Neural progenitor cell (in vitro differentiated cells): Measurements from ENCODE around the gene TNFRSF19. TPM values are rescaled to one million over a fixed set of nuclear protein-coding genes. Genes with fewer than 3 reads are reported as not detected.

Experiments used
- DNase-seq: peaks from one replicate; pipeline ENCODE4 v3.0.0-alpha.2; 2016; ENCODE audit warnings: low spot score
- H2AFZ ChIP-seq: fragments of 200-600 bp; sonication (generic); replicated peaks from 2 replicates; pipeline ENCODE4 v1.6.1; 2016; ENCODE audit warnings: antibody characterized with exemption
- H3F3A ChIP-seq: fragments of 200-600 bp; sonication (generic); 2 replicates; pipeline ENCODE4 v1.6.1; 2016; ENCODE audit warnings: antibody characterized with exemption, low read depth
- H3K27ac ChIP-seq: fragments of 200-600 bp; sonication (generic); 2 replicates; pipeline ENCODE4 v1.5.1; 2016; ENCODE audit warnings: mild to moderate bottlenecking
- H3K27me3 ChIP-seq: fragments of 200-600 bp; sonication (generic); 2 replicates; pipeline ENCODE4 v1.6.1; 2016; ENCODE audit warnings: mild to moderate bottlenecking, moderate library complexity
- H3K36me3 ChIP-seq: fragments of 200-600 bp; sonication (generic); 2 replicates; pipeline ENCODE4 v1.5.1; 2016
- H3K4me1 ChIP-seq: fragments of 200-600 bp; sonication (generic); 2 replicates; pipeline ENCODE4 v1.6.1; 2016; ENCODE audit warnings: mixed run types
- H3K4me2 ChIP-seq: fragments of 200-600 bp; sonication (generic); 2 replicates; pipeline ENCODE4 v1.6.1; 2016
- H3K4me3 ChIP-seq: fragments of 200-600 bp; sonication (generic); 2 replicates; pipeline ENCODE4 v1.5.1; 2016
- H3K79me2 ChIP-seq: fragments of 200-600 bp; sonication (generic); 2 replicates; pipeline ENCODE4 v1.6.1; 2016; ENCODE audit warnings: low read depth
- H3K9ac ChIP-seq: fragments of 200-600 bp; sonication (generic); 2 replicates; pipeline ENCODE4 v1.6.1; 2016
- H3K9me3 ChIP-seq: fragments of 200-600 bp; sonication (generic); 2 replicates; pipeline ENCODE4 v1.5.1; 2016; ENCODE audit warnings: low read depth
- H4K20me1 ChIP-seq: fragments of 200-600 bp; sonication (generic); 2 replicates; pipeline ENCODE4 v1.6.1; 2016; ENCODE audit warnings: low read depth
- H3K27ac Mint-ChIP-seq: 3 replicates; pipeline ENCODE4 v1.8.0; 2021; ENCODE audit warnings: mixed read lengths
- H3K27me3 Mint-ChIP-seq: 2 replicates; pipeline ENCODE4 v1.8.0; 2022; ENCODE audit warnings: low read depth, mild to moderate bottlenecking, inconsistent platforms, moderate library complexity, mixed read lengths; ENCODE audit not compliant: insufficient read depth
- H3K36me3 Mint-ChIP-seq: 3 replicates; pipeline ENCODE4 v1.8.0; 2021; ENCODE audit warnings: mixed read lengths
- H3K4me1 Mint-ChIP-seq: 3 replicates; pipeline ENCODE4 v1.8.0; 2021; ENCODE audit warnings: mixed read lengths
- H3K4me3 Mint-ChIP-seq: 3 replicates; pipeline ENCODE4 v1.8.0; 2021; ENCODE audit warnings: mild to moderate bottlenecking, moderate library complexity, mixed read lengths
- H3K9me3 Mint-ChIP-seq: 3 replicates; pipeline ENCODE4 v1.8.0; 2020; ENCODE audit warnings: mixed read lengths
- CTCF ChIP-seq: fragments of 200-600 bp; sonication (generic); IDR thresholded peaks from 2 replicates; pipeline ENCODE4 v1.5.1; 2017; ENCODE audit warnings: antibody characterized with exemption, mild to moderate bottlenecking
- EZH2 ChIP-seq: fragments of 200-600 bp; sonication (generic); IDR thresholded peaks from 2 replicates; pipeline ENCODE4 v1.6.1; 2017; ENCODE audit warnings: antibody characterized with exemption, mild to moderate bottlenecking, moderate library complexity
- EZH2phosphoT487 ChIP-seq: fragments of 200-600 bp; sonication (generic); IDR thresholded peaks from 2 replicates; pipeline ENCODE4 v1.6.1; 2017; ENCODE audit warnings: antibody characterized with exemption
- total RNA-seq: library from RNA; depleted of rRNA; stranded (reverse); fragments of >200 nt; gene quantifications from 2 replicates; pipeline ENCODE4 v1.2.3, GENCODE V29; 2015; ENCODE audit warnings: low replicate concordance

The TNFRSF19 gene
- total RNA-seq, 1 donor from 2014 or later, result 31.7 TPM

- peaks cover 12% of the 10 kb centered on the region for H3K4me1 ChIP-seq
- H3K4me3 ChIP-seq, result peak overlapping the region; percentile 26
- peak; percentile 40 for DNase-seq
- no peaks in the 10 kb centered on the region for H3F3A ChIP-seq
- H3K79me2 ChIP-seq, result no peaks in the 10 kb centered on the region
- H4K20me1 ChIP-seq, result no peaks in the 10 kb centered on the region
- H3K27ac ChIP-seq, result no peak overlapping the region
- H3K4me2 ChIP-seq, result peak overlapping the region; percentile 66
- Mint-ChIP-seq H3K4me3 (no peak overlapping the region), H3K27ac (no peak overlapping the region), H3K4me1 (peaks cover 7% of the 10 kb centered on the region), H3K27me3 (no peaks in the 10 kb centered on the region), H3K36me3 (no peaks in the 10 kb centered on the region), H3K9me3 (no peaks in the 10 kb centered on the region)
- no peak overlapping the region for H3K9ac ChIP-seq
- no peak for TF ChIP-seq CTCF
- no peak for TF ChIP-seq EZH2phosphoT487
- TF ChIP-seq EZH2, result no peak
- no peaks in the 10 kb centered on the region for H3K9me3 ChIP-seq
- peaks cover 16% of the 10 kb centered on the region for H3K27me3 ChIP-seq
- H2AFZ ChIP-seq, result peak overlapping the region; percentile 99
- H3K36me3 ChIP-seq, result no peaks in the 10 kb centered on the region
Observed at GRCh38 chr13:23547000-23547590, 23.1 kb upstream of the TNFRSF19 start.

GRCh38 chr13:23549724-23550123, 20.5 kb upstream of the TNFRSF19 start:
- H2AFZ ChIP-seq, result no peak overlapping the region
- Mint-ChIP-seq H3K4me3 (no peak overlapping the region), H3K4me1 (peaks cover 8% of the 10 kb centered on the region), H3K36me3 (no peaks in the 10 kb centered on the region), H3K9me3 (no peaks in the 10 kb centered on the region), H3K27me3 (no peaks in the 10 kb centered on the region), H3K27ac (no peak overlapping the region)
- H3K4me2 ChIP-seq, result no peak overlapping the region
- H3K27ac ChIP-seq, result no peak overlapping the region
- H3K4me3 ChIP-seq, result no peak overlapping the region
- H3K27me3 ChIP-seq, result peaks cover 16% of the 10 kb centered on the region
- H3K36me3 ChIP-seq, result no peaks in the 10 kb centered on the region
- no peaks in the 10 kb centered on the region for H3K79me2 ChIP-seq
- H3F3A ChIP-seq, result no peaks in the 10 kb centered on the region
- DNase-seq, result no peak
- no peak overlapping the region for H3K9ac ChIP-seq
- peaks cover 14% of the 10 kb centered on the region for H3K4me1 ChIP-seq
- TF ChIP-seq EZH2 (no peak), CTCF (no peak)
- no peaks in the 10 kb centered on the region for H4K20me1 ChIP-seq
- H3K9me3 ChIP-seq, result no peaks in the 10 kb centered on the region

GRCh38 chr13:23550163-23550562, 20.0 kb upstream of the TNFRSF19 start:
- no peak for DNase-seq
- Histone ChIP-seq H3K27me3 (peaks cover 16% of the 10 kb centered on the region), H4K20me1 (no peaks in the 10 kb centered on the region), H2AFZ (no peak overlapping the region), H3K4me1 (peaks cover 14% of the 10 kb centered on the region), H3K4me2 (no peak overlapping the region), H3K27ac (no peak overlapping the region), H3K79me2 (no peaks in the 10 kb centered on the region), H3K9ac (no peak overlapping the region), H3F3A (no peaks in the 10 kb centered on the region), H3K9me3 (no peaks in the 10 kb centered on the region), H3K4me3 (no peak overlapping the region), H3K36me3 (no peaks in the 10 kb centered on the region)
- H3K27me3 Mint-ChIP-seq, result no peaks in the 10 kb centered on the region
- H3K36me3 Mint-ChIP-seq, result no peaks in the 10 kb centered on the region
- no peak overlapping the region for H3K4me3 Mint-ChIP-seq
- TF ChIP-seq EZH2phosphoT487 (no peak), CTCF (no peak), EZH2 (no peak)
- peaks cover 8% of the 10 kb centered on the region for H3K4me1 Mint-ChIP-seq
- no peaks in the 10 kb centered on the region for H3K9me3 Mint-ChIP-seq
- no peak overlapping the region for H3K27ac Mint-ChIP-seq
